Fibroblast of lung (primary cell): Measurements from ENCODE around the gene TNIK.

Experiments used
- CTCF ChIP-seq, 2 donors: IDR thresholded peaks in 1 of 2; conservative IDR thresholded peaks in 1 of 2; 1 replicate in 1 of 2; 2 replicates in 1 of 2; pipeline ENCODE4 v1.5.1; 2011 to 2012; ENCODE audit warnings: low read length in 2 of 2, control low read depth in 1 of 2, inconsistent platforms in 1 of 2, low read depth in 1 of 2, mild to moderate bottlenecking in 1 of 2
- EZH2 ChIP-seq: IDR thresholded peaks from 2 replicates; pipeline ENCODE4 v1.5.1; 2012; ENCODE audit warnings: low read length, control low read depth, mild to moderate bottlenecking; ENCODE audit errors: missing control alignments

- TF ChIP-seq CTCF (conservative IDR thresholded peaks at IDR 0.05 in 1 of 2, IDR thresholded peaks at IDR 0.05 in 1 of 2; ENCODE audit: low read depth in 1 of 2, low read length in 2 of 2) (no peak), EZH2 (no peak)
These were observed 146.5 kb downstream of the TNIK start for GRCh38 chr3:171313702-171314101.
